HG03342 (cell line): ENCODE data around the gene NEDD4L.
"Not testable (repeated sequence)": the region's sequence is repeated elsewhere in the genome, so short reads cannot be mapped to it uniquely, and the experiment has no call there.

Source experiments
- ATAC-seq: cut with Tn5 transposase; IDR thresholded peaks from one replicate; pipeline ENCODE4 v1.9.1; 2021; ENCODE audit warnings: mild to moderate bottlenecking, moderate library complexity; ENCODE audit not compliant: unreplicated experiment

The NEDD4L gene

GRCh38 chr18:58280191-58280590 is 236.2 kb downstream of the NEDD4L start:
- no peak for ATAC-seq

- ATAC-seq, result not testable (repeated sequence)
Measured at GRCh38 chr18:58282872-58283271, 238.8 kb downstream of the NEDD4L start.

- ATAC-seq, result no peak
Measured at GRCh38 chr18:58284699-58285448, 240.8 kb downstream of the NEDD4L start.

- no peak for ATAC-seq
Measured at GRCh38 chr18:58285449-58286130, 241.6 kb downstream of the NEDD4L start.

GRCh38 chr18:58286632-58287352 is 242.8 kb downstream of the NEDD4L start:
- no peak for ATAC-seq

- no peak for ATAC-seq
Measured at GRCh38 chr18:58287353-58288274, 243.6 kb downstream of the NEDD4L start.

- ATAC-seq, result peak; percentile 76
Measured at GRCh38 chr18:58288921-58289797, 245.1 kb downstream of the NEDD4L start.

GRCh38 chr18:58290116-58290695 is 246.2 kb downstream of the NEDD4L start:
- ATAC-seq, result no peak

GRCh38 chr18:58291131-58291530 is 247.1 kb downstream of the NEDD4L start:
- ATAC-seq, result no peak

- ATAC-seq, result no peak
Measured at GRCh38 chr18:58292638-58293037, 248.6 kb downstream of the NEDD4L start.

- no peak for ATAC-seq
Measured at GRCh38 chr18:58297198-58297597, 253.2 kb downstream of the NEDD4L start.

GRCh38 chr18:58298251-58299134 is 254.5 kb downstream of the NEDD4L start:
- ATAC-seq, result no peak

GRCh38 chr18:58299135-58299473 is 255.1 kb downstream of the NEDD4L start:
- no peak for ATAC-seq

- no peak for ATAC-seq
Measured at GRCh38 chr18:58299936-58300335, 255.9 kb downstream of the NEDD4L start.

GRCh38 chr18:58300867-58301266 is 256.8 kb downstream of the NEDD4L start:
- ATAC-seq, result no peak

- no peak for ATAC-seq
Measured at GRCh38 chr18:58302811-58303210, 258.8 kb downstream of the NEDD4L start.

GRCh38 chr18:58303363-58303762 is 259.3 kb downstream of the NEDD4L start:
- no peak for ATAC-seq

GRCh38 chr18:58305792-58306191 is 261.8 kb downstream of the NEDD4L start:
- no peak for ATAC-seq
